NB4 (cell line): ENCODE measurements around the gene KIF1A.

ENCODE experiments used
- DNase-seq: peaks from one replicate; pipeline ENCODE4 v3.0.0; 2010; ENCODE audit warnings: low read depth
- H3K4me3 ChIP-seq: one replicate; pipeline ENCODE4 v1.5.1; 2011; ENCODE audit warnings: mild to moderate bottlenecking, low read depth, low read length, moderate library complexity
- MYC ChIP-seq: IDR thresholded peaks from 2 replicates; pipeline ENCODE4 v1.6.1; 2011; ENCODE audit warnings: low read depth, low read length
- POLR2A ChIP-seq: IDR thresholded peaks from 2 replicates; pipeline ENCODE4 v1.6.1; 2011; ENCODE audit warnings: mild to moderate bottlenecking; ENCODE audit not compliant: insufficient read length; ENCODE audit errors: extremely low read depth
- TF ChIP-seq, protein P1 (sequence below): IDR thresholded peaks from one replicate; pipeline ENCODE4 v1.5.1; 2012; ENCODE audit warnings: low read depth, low read length
- TF ChIP-seq, protein P2 (sequence below): IDR thresholded peaks from 2 replicates; pipeline ENCODE4 v1.6.1; 2011; ENCODE audit warnings: low read depth, low read length

The KIF1A gene

DNA sequence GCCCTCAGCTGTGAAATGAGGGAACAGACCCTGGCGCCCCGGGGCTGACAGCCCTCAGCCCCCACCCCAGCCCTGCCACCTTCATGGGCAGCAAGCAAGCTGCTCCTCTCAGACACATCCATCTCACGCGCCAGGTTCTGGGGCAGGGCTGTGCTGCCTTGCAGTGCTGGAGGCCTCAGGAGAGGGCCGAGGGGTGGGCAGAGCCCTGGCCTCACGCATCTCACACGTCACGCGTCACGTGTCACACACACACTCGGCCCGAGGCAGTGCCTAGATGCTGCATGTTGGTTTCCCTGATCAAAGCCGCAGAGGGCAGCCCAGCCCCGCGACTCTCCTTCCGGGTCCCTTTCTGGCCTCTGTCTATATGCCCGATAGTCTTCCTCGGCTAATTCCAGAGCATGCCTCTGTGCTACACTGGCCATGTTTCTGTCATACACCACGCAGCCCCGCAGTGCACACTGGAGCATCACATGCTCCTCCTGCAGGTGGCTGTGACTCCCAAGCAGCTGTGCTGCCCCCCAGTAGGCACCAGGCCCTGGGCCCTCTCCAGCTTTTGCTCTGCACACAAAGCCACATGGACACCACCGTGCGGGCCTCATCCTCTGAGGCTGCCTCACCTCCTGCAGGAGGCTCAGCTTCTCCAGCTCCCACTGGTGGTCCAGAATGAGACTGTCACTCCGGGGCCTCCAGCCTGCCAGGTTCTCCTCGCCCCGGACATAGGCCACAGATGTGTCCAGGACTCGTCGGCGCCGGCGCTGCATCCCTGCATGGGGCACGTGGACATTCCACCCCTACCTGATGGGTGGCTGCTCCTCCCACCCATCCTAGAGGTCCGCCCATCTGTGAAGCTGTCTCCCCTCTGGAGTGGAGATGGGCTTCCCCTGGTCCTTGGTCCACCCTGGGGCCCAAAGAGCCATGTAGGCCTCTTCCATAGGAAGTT is 97.0 kb downstream of the KIF1A start:
- no peak overlapping the region for H3K4me3 ChIP-seq
- DNase-seq = no peak
- TF ChIP-seq MYC (no peak), POLR2A (no peak)
- TF ChIP-seq, protein P1, sequence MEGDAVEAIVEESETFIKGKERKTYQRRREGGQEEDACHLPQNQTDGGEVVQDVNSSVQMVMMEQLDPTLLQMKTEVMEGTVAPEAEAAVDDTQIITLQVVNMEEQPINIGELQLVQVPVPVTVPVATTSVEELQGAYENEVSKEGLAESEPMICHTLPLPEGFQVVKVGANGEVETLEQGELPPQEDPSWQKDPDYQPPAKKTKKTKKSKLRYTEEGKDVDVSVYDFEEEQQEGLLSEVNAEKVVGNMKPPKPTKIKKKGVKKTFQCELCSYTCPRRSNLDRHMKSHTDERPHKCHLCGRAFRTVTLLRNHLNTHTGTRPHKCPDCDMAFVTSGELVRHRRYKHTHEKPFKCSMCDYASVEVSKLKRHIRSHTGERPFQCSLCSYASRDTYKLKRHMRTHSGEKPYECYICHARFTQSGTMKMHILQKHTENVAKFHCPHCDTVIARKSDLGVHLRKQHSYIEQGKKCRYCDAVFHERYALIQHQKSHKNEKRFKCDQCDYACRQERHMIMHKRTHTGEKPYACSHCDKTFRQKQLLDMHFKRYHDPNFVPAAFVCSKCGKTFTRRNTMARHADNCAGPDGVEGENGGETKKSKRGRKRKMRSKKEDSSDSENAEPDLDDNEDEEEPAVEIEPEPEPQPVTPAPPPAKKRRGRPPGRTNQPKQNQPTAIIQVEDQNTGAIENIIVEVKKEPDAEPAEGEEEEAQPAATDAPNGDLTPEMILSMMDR = peak; percentile 2
- TF ChIP-seq, protein P2, sequence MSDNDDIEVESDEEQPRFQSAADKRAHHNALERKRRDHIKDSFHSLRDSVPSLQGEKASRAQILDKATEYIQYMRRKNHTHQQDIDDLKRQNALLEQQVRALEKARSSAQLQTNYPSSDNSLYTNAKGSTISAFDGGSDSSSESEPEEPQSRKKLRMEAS = no peak

DNA sequence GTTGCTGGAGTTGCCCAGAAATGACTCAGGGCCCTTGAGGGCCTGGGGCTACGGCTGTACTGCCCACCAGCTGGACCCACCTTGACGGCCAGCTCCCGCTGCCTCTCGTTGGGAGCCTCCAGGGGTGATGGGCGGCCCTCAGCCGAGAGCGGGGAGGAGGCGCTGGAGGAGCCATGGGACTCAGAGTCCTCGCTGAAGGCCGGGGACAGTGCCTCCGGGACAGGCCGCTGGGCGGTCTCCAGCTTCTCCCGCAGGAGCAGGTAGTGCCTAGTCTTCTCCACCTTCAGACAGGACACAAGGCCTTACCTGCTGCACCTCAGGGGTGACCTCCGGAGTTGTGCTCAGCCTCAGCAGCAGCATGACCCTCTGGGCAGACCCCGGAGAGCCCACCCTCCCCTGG is 97.6 kb downstream of the KIF1A start:
- TF ChIP-seq, protein P2 = no peak
- no peak for TF ChIP-seq MYC
- no peak for TF ChIP-seq POLR2A
- TF ChIP-seq, protein P1 = no peak
- no peak for DNase-seq
- no peak overlapping the region for H3K4me3 ChIP-seq

DNA sequence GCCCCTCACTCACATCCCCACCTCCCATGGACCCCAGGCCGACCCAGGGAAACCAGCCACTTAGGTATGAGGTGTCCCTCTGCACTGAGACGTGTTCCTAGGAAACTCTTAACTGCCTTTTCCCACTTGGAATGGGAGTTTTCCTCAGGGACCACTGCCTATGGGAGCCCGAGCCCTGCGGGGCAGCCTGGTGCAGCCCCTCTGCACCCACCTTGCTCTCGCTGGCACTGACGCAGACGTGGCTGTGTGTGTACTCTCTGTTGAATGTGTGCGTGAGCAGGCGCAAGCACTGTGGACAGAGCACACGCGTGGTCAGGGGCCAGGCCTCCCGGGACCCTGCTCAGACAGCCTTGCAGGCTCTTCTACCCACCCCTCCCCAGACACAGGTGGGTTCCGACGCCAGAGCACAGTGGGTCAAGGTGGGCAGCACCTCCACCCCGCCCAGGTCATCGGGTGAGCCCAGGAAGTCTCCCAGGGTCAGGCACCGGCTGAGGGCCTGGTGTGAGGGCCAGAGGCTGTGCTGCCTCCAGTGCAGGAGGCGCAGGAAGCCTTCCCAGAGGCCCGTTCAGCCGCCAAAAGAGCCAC is 98.3 kb downstream of the KIF1A start:
- TF ChIP-seq MYC (no peak), POLR2A (no peak)
- TF ChIP-seq, protein P1 = no peak
- TF ChIP-seq, protein P2 = no peak
- DNase-seq = no peak
- no peak overlapping the region for H3K4me3 ChIP-seq

DNA sequence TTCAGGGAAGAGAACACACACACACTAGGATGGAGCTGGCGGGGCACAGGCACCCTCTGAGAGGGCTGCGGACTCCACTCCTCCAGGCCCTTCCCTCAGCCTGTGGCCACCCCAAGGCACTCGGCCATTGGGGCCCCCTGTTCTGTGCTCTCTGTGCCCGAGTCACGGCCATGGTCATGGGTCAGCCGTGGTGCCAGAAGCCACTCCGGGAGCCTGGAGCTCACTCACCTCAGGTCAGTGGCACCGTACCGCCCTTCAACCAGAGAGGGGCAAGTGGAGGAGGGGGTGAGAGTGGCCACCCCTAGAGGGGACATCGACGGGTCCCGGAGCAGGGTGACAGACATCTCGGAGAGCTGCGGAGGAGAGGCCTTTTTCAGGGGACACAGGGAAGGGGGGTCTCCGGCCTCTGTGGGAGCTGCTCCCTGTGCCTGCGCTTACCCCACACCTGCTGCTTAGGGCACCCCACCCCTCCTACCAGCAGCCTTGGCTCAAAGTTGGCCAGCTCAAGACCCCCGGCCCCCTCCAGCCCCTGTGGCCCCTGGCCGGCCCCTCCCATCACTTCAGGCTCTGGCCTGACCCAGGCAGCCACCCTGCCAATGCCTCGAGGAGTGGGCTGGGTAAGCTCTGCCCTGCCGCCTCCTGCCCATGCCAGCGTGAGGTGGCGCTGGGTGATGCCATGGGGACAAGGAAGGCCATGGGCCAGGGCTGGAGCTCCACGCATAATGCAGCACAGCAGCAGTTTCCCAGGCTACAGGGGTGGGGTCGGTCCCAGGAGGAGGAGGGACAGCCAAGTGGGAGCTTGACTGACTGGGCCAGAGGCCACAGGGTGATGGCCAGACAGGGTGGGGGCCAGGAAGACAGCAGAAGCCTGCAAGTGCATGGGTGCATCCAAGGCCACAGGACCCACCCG is 99.1 kb downstream of the KIF1A start:
- no peak for DNase-seq
- no peak overlapping the region for H3K4me3 ChIP-seq
- TF ChIP-seq, protein P1 = no peak
- no peak for TF ChIP-seq MYC
- TF ChIP-seq POLR2A = no peak
- TF ChIP-seq, protein P2 = no peak
